Endothelial cell of umbilical vein (primary cell): ENCODE measurements around the gene MED15. TPM values are rescaled to one million over a fixed set of nuclear protein-coding genes. Genes with fewer than 3 reads are reported as not detected.

Experiments used
- BruUV-seq: library from RNA; stranded (reverse); fragments of 400-500 nt; replicated peaks from 2 replicates; lab custom pipeline; 2021; lab: Mats Ljungman, UMichigan
- CTCF ChIA-PET: fragments of 300-600, 350-600 bp; sonication (Branson Sonifier 250); formaldehyde crosslinking; loops from one replicate; lab custom pipeline; 2021; ENCODE audit warnings: antibody characterized with exemption, inconsistent platforms; lab: Charles Lee
- POLR2A ChIA-PET: fragments of 300-600, 350-600 bp; sonication (Branson Sonifier 250); formaldehyde crosslinking; loops from one replicate; lab custom pipeline; 2021; ENCODE audit warnings: antibody characterized with exemption, inconsistent platforms; lab: Charles Lee
- DNase-seq: peaks from one replicate; pipeline ENCODE4 v3.0.0-alpha.2; 2011; ENCODE audit warnings: low read depth, low spot score
- FAIRE-seq: peaks from 2 replicates; lab custom pipeline; 2011; peaks lifted over from hg19 to GRCh38; lab: Jason Lieb, UNC
- H2AFZ ChIP-seq: 2 replicates; pipeline ENCODE4 v1.6.0; 2012; ENCODE audit warnings: low read depth, low read length, control low read depth, inconsistent platforms
- H3K27ac ChIP-seq: 2 replicates; pipeline ENCODE4 v1.5.1; 2011; ENCODE audit warnings: low read depth, mild to moderate bottlenecking, control low read depth, low read length, moderate library complexity; ENCODE audit not compliant: insufficient read depth
- H3K27me3 ChIP-seq, 2 experiments: 2 replicates each; pipeline versions ENCODE4 v1.6.0 to v1.6.1; 2011; ENCODE audit warnings: low read length in 2 of 2, mixed read lengths in 1 of 2; ENCODE audit not compliant: control insufficient read depth in 2 of 2, insufficient read depth in 2 of 2
- H3K36me3 ChIP-seq, 2 experiments: 2 replicates in 1 of 2; 3 replicates in 1 of 2; pipeline ENCODE4 v1.5.1; 2011; ENCODE audit warnings: low read length in 2 of 2, mild to moderate bottlenecking in 1 of 2, moderate library complexity in 1 of 2; ENCODE audit not compliant: control insufficient read depth in 2 of 2, insufficient read depth in 2 of 2; ENCODE audit errors: extremely low read depth in 1 of 2
- H3K4me1 ChIP-seq: 3 replicates; pipeline ENCODE4 v1.5.1; 2011; ENCODE audit warnings: mild to moderate bottlenecking, low read length; ENCODE audit not compliant: control insufficient read depth, insufficient read depth; ENCODE audit errors: extremely low read depth
- H3K4me2 ChIP-seq: 2 replicates; pipeline ENCODE4 v1.6.1; 2011; ENCODE audit warnings: low read length, control low read depth, mixed read lengths; ENCODE audit not compliant: insufficient read depth
- H3K4me3 ChIP-seq, 3 experiments: fragments of 200-600 bp in 1 of 3; sonication (generic), shearing (Covaris generic) in 1 of 3; replicated peaks in 1 of 3; 2 replicates each; pipeline ENCODE4 v1.5.1; 2011 to 2016; ENCODE audit warnings: control low read depth in 3 of 3, low read length in 3 of 3, mild to moderate bottlenecking in 2 of 3, inconsistent platforms in 1 of 3, low read depth in 1 of 3, moderate library complexity in 1 of 3; ENCODE audit not compliant: insufficient read depth in 1 of 3
- H3K79me2 ChIP-seq: 2 replicates; pipeline ENCODE4 v1.6.0; 2012; ENCODE audit warnings: low read length, inconsistent platforms; ENCODE audit not compliant: control insufficient read depth, insufficient read depth
- H3K9ac ChIP-seq: replicated peaks from 2 replicates; pipeline ENCODE3; 2011; ENCODE audit warnings: low read length, control low read depth; ENCODE audit not compliant: insufficient read depth; ENCODE audit errors: extremely low read depth
- H3K9me1 ChIP-seq: replicated peaks from 3 replicates; pipeline ENCODE4 v1.6.0; 2011; ENCODE audit warnings: mild to moderate bottlenecking, low read length; ENCODE audit not compliant: control insufficient read depth, insufficient read depth; ENCODE audit errors: extremely low read depth
- H3K9me3 ChIP-seq: replicated peaks from 2 replicates; pipeline ENCODE4 v1.5.1; 2012; ENCODE audit warnings: low read length, inconsistent platforms; ENCODE audit not compliant: control insufficient read depth, insufficient read depth
- H4K20me1 ChIP-seq: replicated peaks from 2 replicates; pipeline ENCODE3; 2011; ENCODE audit warnings: mild to moderate bottlenecking, low read length; ENCODE audit not compliant: control insufficient read depth, insufficient read depth; ENCODE audit errors: extremely low read depth
- EZH2 ChIP-seq: IDR thresholded peaks from 2 replicates; pipeline ENCODE4 v1.6.1; 2012; ENCODE audit warnings: borderline replicate concordance, low read depth, mild to moderate bottlenecking, moderate library complexity, low read length, inconsistent platforms; ENCODE audit not compliant: severe bottlenecking
- FOS ChIP-seq: IDR thresholded peaks from 2 replicates; pipeline ENCODE4 v1.6.1; 2011; ENCODE audit warnings: mild to moderate bottlenecking, low read length, moderate library complexity, borderline replicate concordance; ENCODE audit not compliant: insufficient read depth
- GATA2 ChIP-seq: IDR thresholded peaks from 2 replicates; pipeline ENCODE4 v1.7.0; 2011; ENCODE audit warnings: low read depth, mild to moderate bottlenecking, moderate library complexity, mixed read lengths, low read length; ENCODE audit not compliant: insufficient read length, insufficient read depth
- JUN ChIP-seq: IDR thresholded peaks from 2 replicates; pipeline ENCODE4 v1.6.1; 2011; ENCODE audit warnings: borderline replicate concordance, low read depth; ENCODE audit not compliant: insufficient read length, insufficient read depth
- MYC ChIP-seq: IDR thresholded peaks from one replicate; pipeline ENCODE4 v1.6.1; 2011; ENCODE audit warnings: mild to moderate bottlenecking, low read depth, low read length
- POLR2A ChIP-seq: IDR thresholded peaks from 2 replicates; pipeline ENCODE4 v1.6.1; 2012; ENCODE audit warnings: low read depth, mild to moderate bottlenecking, control low read depth, low read length
- POLR2AphosphoS5 ChIP-seq: IDR thresholded peaks from 2 replicates; pipeline ENCODE4 v1.6.1; 2012; ENCODE audit warnings: low read depth, mild to moderate bottlenecking, control low read depth, low read length, moderate library complexity; ENCODE audit not compliant: insufficient read depth
- dilution Hi-C: fragments of 300-500 bp; cut with MboI; formaldehyde crosslinking; loops from one replicate; pipeline ENCODE4 v1.15.0; 2019; ENCODE audit warnings: low sequenced_read_pairs; ENCODE audit not compliant: extremely low pct_ligation_motif_present
- intact Hi-C: fragments of 100-400 bp; cut with micrococcal nuclease; formaldehyde crosslinking; loops from one replicate; pipeline ENCODE4 v1.10.0; 2022
- polyA plus RNA-seq, 4 experiments: library from polyadenylated mRNA; depleted of rRNA in 3 of 4; stranded (reverse) in 3 of 4; unstranded in 1 of 4; fragments of >200 nt; gene quantifications; 2 replicates each; pipeline versions ENCODE4 v1.2.1 to v1.2.3, GENCODE V29; 2011 to 2012; ENCODE audit warnings: missing spikeins in 1 of 4
- total RNA-seq: library from RNA; stranded (reverse); gene quantifications from 2 replicates; pipeline ENCODE4 v1.2.3, GENCODE V29; 2021
- TF ChIP-seq, protein P1 (sequence below), 2 donors: IDR thresholded peaks; 1 replicate in 1 of 2; 2 replicates in 1 of 2; pipeline ENCODE4 v1.5.1; 2011; ENCODE audit warnings: low read length in 2 of 2, mild to moderate bottlenecking in 2 of 2, moderate library complexity in 2 of 2, control low read depth in 1 of 2, inconsistent platforms in 1 of 2, low read depth in 1 of 2; ENCODE audit not compliant: insufficient read depth in 1 of 2; ENCODE audit errors: extremely low read depth in 1 of 2
- TF ChIP-seq, protein P2 (sequence below): IDR thresholded peaks from 2 replicates; pipeline ENCODE4 v1.6.1; 2011; ENCODE audit not compliant: insufficient read depth, insufficient read length

Gene MED15
- total and polyA plus RNA-seq, 2 donors (not counting 3 experiments of a cell fraction or from before 2014, with no cell fraction given), result 68.1 to 138 TPM

- no peak overlapping the region for H3K9ac ChIP-seq
- H3K79me2 ChIP-seq, result peaks cover 14% of the 10 kb centered on the region
- H3K27ac ChIP-seq, result no peak overlapping the region
- no peaks in the 10 kb centered on the region for H3K9me3 ChIP-seq
- no peak for DNase-seq
- H3K4me1 ChIP-seq, result no peaks in the 10 kb centered on the region
- H3K4me3 ChIP-seq, result no peak overlapping the region
- ChIA-PET POLR2A (no interaction called here), CTCF (interaction anchor here (0.9 to 2.4 kb wide), 15 partner anchors 9 to 216 kb away, joined by 3 to 15 read pairs (median 3); partner anchors contain the start of genes KLHL22 and MED15)
- peaks cover 34 to 73% of the 10 kb centered on the region in 2 experiments for H3K36me3 ChIP-seq
- TF ChIP-seq FOS (no peak), POLR2AphosphoS5 (no peak), EZH2 (no peak), MYC (no peak), POLR2A (no peak), JUN (no peak), GATA2 (no peak)
- TF ChIP-seq, protein P1, sequence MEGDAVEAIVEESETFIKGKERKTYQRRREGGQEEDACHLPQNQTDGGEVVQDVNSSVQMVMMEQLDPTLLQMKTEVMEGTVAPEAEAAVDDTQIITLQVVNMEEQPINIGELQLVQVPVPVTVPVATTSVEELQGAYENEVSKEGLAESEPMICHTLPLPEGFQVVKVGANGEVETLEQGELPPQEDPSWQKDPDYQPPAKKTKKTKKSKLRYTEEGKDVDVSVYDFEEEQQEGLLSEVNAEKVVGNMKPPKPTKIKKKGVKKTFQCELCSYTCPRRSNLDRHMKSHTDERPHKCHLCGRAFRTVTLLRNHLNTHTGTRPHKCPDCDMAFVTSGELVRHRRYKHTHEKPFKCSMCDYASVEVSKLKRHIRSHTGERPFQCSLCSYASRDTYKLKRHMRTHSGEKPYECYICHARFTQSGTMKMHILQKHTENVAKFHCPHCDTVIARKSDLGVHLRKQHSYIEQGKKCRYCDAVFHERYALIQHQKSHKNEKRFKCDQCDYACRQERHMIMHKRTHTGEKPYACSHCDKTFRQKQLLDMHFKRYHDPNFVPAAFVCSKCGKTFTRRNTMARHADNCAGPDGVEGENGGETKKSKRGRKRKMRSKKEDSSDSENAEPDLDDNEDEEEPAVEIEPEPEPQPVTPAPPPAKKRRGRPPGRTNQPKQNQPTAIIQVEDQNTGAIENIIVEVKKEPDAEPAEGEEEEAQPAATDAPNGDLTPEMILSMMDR (IDR thresholded peaks at IDR 0.05; ENCODE audit: extremely low read depth in 1 of 2, insufficient read depth in 1 of 2, low read depth in 1 of 2, low read length in 2 of 2), result no peak
- TF ChIP-seq, protein P2, sequence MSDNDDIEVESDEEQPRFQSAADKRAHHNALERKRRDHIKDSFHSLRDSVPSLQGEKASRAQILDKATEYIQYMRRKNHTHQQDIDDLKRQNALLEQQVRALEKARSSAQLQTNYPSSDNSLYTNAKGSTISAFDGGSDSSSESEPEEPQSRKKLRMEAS, result no peak
- no peaks in the 10 kb centered on the region for H3K9me1 ChIP-seq
- H3K4me2 ChIP-seq, result no peak overlapping the region
- H3K27me3 ChIP-seq, result no peaks in the 10 kb centered on the region
- BruUV-seq, result no TSS peak
- dilution Hi-C loops, result no loop called here
- no peak for FAIRE-seq
- intact Hi-C loops, result no loop called here
- no peaks in the 10 kb centered on the region for H4K20me1 ChIP-seq
- no peak overlapping the region for H2AFZ ChIP-seq
Measured at GRCh38 chr22:20568502-20569058, 61.2 kb downstream of the MED15 start.
